ENCODE measurements around the gene FCGR3A. TPM values are rescaled to one million over a fixed set of nuclear protein-coding genes. Genes with fewer than 3 reads are reported as not detected.
"Not testable (repeated sequence)": the region's sequence is repeated elsewhere in the genome, so short reads cannot be mapped to it uniquely, and the experiment has no call there.

FCGR3A gene
- total and polyA plus RNA-seq, 11 donors, result 1.8 to 204 (median 9.2) TPM

GRCh38 chr1:161524742-161525291, 24.8 kb downstream of the FCGR3A start:
- not testable (repeated sequence) for H3K27me3 ChIP-seq, H3K36me3 ChIP-seq, DNase-seq, H3K9me3 ChIP-seq
- peak in 3 of 4 donors; percentile 23 to 47 (median 31) for ATAC-seq
- Histone ChIP-seq H3K4me1 (peaks cover 0 to 11% (median 0%) of the 10 kb centered on the region in 12 donors), H3K27ac (peak overlapping the region in 4 of 12 donors; percentile 24 to 84 (median 48)), H3K4me3 (peak overlapping the region in 11 of 12 donors; percentile 40 to 89 (median 75))
- intact Hi-C loops (cut with DNase I), result loop anchor here in 1 of 10 donors (10.0 kb wide), 1 partner anchor 90 kb away; no protein-coding TSS in a partner anchor
- WGBS, 4 donors, result 4 to 23% (median 8%) methylated on average over 27 to 43 of the region's 55 CpGs; no CpG with 5 or more reads in 1 of the 4 donors

GRCh38 chr1:161523817-161524741, 25.5 kb downstream of the FCGR3A start, which contains the start of gene HSPA6:
HSPA6 (plus strand) TSS chr1:161524540; CDS start chr1:161524659, 119 bp downstream.
- 0 to 3% (median 1%) methylated on average over 24 to 63 of the region's 72 CpGs for WGBS, 4 donors
- DNase-seq (peak; percentile 51 to 80 (median 54)), ATAC-seq (peak; percentile 73 to 85 (median 80))
- intact Hi-C loops (cut with DNase I), result loop anchor here in 1 of 10 donors (10.0 kb wide), 1 partner anchor 91 kb away; no protein-coding TSS in a partner anchor
- Histone ChIP-seq H3K4me3 (peak within 1 kb of the TSS; percentile 67 to 89 (median 74)), H3K27ac (peak within 1 kb of the TSS; percentile 32 to 93 (median 69))
- not testable (repeated sequence) for H3K9me3 ChIP-seq, H3K27me3 ChIP-seq, H3K36me3 ChIP-seq, H3K4me1 ChIP-seq

GRCh38 chr1:161523041-161523816, 26.4 kb downstream of the FCGR3A start:
- 72 to 84% (median 79%) methylated on average over 18 to 20 of the region's 20 CpGs for WGBS, 4 donors
- DNase-seq, H3K36me3 ChIP-seq, H3K27me3 ChIP-seq, H3K4me1 ChIP-seq, H3K9me3 ChIP-seq: not testable (repeated sequence)
- H3K4me3 ChIP-seq, result peak overlapping the region in 9 of 12 donors; percentile 69 to 89 (median 75)
- peak; percentile 3 to 35 (median 22) for ATAC-seq
- H3K27ac ChIP-seq, result peak overlapping the region in 1 of 12 donors; percentile 93
- intact Hi-C loops (cut with DNase I), result loop anchor here in 1 of 10 donors (10.0 kb wide), 1 partner anchor 92 kb away; no protein-coding TSS in a partner anchor

- ATAC-seq; H3K9me3 ChIP-seq; intact Hi-C loops (cut with DNase I); H3K4me3 ChIP-seq; H3K27me3 ChIP-seq; DNase-seq: not testable (repeated sequence)
- 75 to 90% (median 84%) methylated on average over 1 of the region's 1 CpG for whole genome bisulfite sequencing, 4 donors
- Histone ChIP-seq H3K36me3 (peaks cover 0 to 42% (median 0%) of the 10 kb centered on the region in 9 donors), H3K27ac (peak overlapping the region in 7 of 12 donors; percentile 4 to 74 (median 43)), H3K4me1 (peaks cover 0 to 31% (median 0%) of the 10 kb centered on the region in 12 donors)
Measured at GRCh38 chr1:161513953-161514352, 35.7 kb downstream of the FCGR3A start.

- Histone ChIP-seq H3K27ac (peak overlapping the region in 7 of 12 donors; percentile 4 to 74 (median 43)), H3K36me3 (peaks cover 0 to 42% (median 0%) of the 10 kb centered on the region in 9 donors), H3K4me1 (peaks cover 0 to 36% (median 0%) of the 10 kb centered on the region in 12 donors)
- H3K27me3 ChIP-seq; H3K4me3 ChIP-seq; H3K9me3 ChIP-seq; intact Hi-C loops (cut with DNase I); DNase-seq: not testable (repeated sequence)
- ATAC-seq, result peak in 2 of 4 donors; percentile 10 to 32
- WGBS, 4 donors, result 21 to 48% methylated on average over 1 of the region's 1 CpG; no CpG with 5 or more reads in 2 of the 4 donors
Measured at GRCh38 chr1:161513448-161513780, 36.2 kb downstream of the FCGR3A start.

GRCh38 chr1:161512636-161513447, 36.8 kb downstream of the FCGR3A start:
- not testable (repeated sequence) for H3K27me3 ChIP-seq

More at GRCh38 chr1:161512636-161513447, 36.8 kb downstream of the FCGR3A start:
- 83 to 92% (median 87%) methylated on average over 5 to 6 of the region's 6 CpGs for WGBS, 4 donors
- peaks cover 0 to 36% (median 0%) of the 10 kb centered on the region in 9 donors for H3K36me3 ChIP-seq
- ATAC-seq; H3K4me3 ChIP-seq; H3K9me3 ChIP-seq; DNase-seq; intact Hi-C loops (cut with DNase I): not testable (repeated sequence)
- H3K27ac ChIP-seq, result peak overlapping the region in 1 of 12 donors; percentile 74
- H3K4me1 ChIP-seq, result peaks cover 0 to 41% (median 0%) of the 10 kb centered on the region in 12 donors
